Gastrocnemius medialis (tissue), 4 donors: ENCODE measurements around the gene MBNL1. TPM values are rescaled to one million over a fixed set of nuclear protein-coding genes. Genes with fewer than 3 reads are reported as not detected.
A peak's percentile ranks its signal among the peaks of the same experiment; 100 is the strongest.

Experiments
- ATAC-seq, 2 donors: fragments of 150-250 bp; one replicate each; pipeline ENCODE4 v1.9.1; 2016
- DNase-seq, 2 donors: peaks; one replicate each; pipeline ENCODE4 v3.0.0-alpha.2; 2019
- H3K27ac ChIP-seq, 4 donors: fragments of 200-600 bp; sonication (generic); 1 replicate in 1 of 4; 2 replicates in 3 of 4; pipeline ENCODE4 v1.5.1; 2016 to 2018; ENCODE audit warnings: mild to moderate bottlenecking in 2 of 4, moderate library complexity in 1 of 4
- H3K27me3 ChIP-seq, 3 donors: fragments of 200-600 bp; sonication (generic) in 2 of 3; 1 replicate in 1 of 3; 2 replicates in 2 of 3; pipeline versions ENCODE4 v1.5.1 to v1.6.0; 2016 to 2019; ENCODE audit warnings: mild to moderate bottlenecking in 1 of 3, moderate library complexity in 1 of 3
- H3K36me3 ChIP-seq, 2 donors: fragments of 200-600 bp; sonication (generic) in 1 of 2; one replicate each; pipeline ENCODE4 v1.5.1; 2017 to 2018
- H3K4me1 ChIP-seq, 2 donors: fragments of 200-600 bp; sonication (generic) in 1 of 2; one replicate each; pipeline ENCODE4 v1.5.1; 2016 to 2017; ENCODE audit warnings: mild to moderate bottlenecking in 2 of 2
- H3K4me3 ChIP-seq, 4 donors: fragments of 200-600 bp; sonication (generic) in 3 of 4; 1 replicate in 1 of 4; 2 replicates in 3 of 4; pipeline ENCODE4 v1.5.1; 2016 to 2019; ENCODE audit warnings: mild to moderate bottlenecking in 2 of 4
- H3K9me3 ChIP-seq, 3 donors: fragments of 200-600 bp; sonication (generic) in 2 of 3; 1 replicate in 1 of 3; 2 replicates in 2 of 3; pipeline ENCODE4 v1.5.1; 2016 to 2019
- POLR2A ChIP-seq, 2 donors: fragments of 450-650 bp; IDR thresholded peaks; one replicate each; pipeline ENCODE4 v1.6.1; 2017; ENCODE audit warnings: antibody characterized with exemption in 2 of 2, mild to moderate bottlenecking in 2 of 2, moderate library complexity in 2 of 2
- in situ Hi-C, 4 donors: fragments of 200-750 bp; cut with MboI; loops; one replicate each; pipeline versions ENCODE4 v1.15.0 to v1.8.0; 2017; ENCODE audit warnings: low sequenced_read_pairs in 4 of 4
- intact Hi-C: fragments of 100-400 bp; cut with DNase I; formaldehyde crosslinking; loops from one replicate; pipeline ENCODE4 v1.15.1; 2023; ENCODE audit warnings: low total_unique reads
- total RNA-seq, 4 donors: library from RNA; depleted of rRNA; stranded (reverse); fragments of >200 nt; gene quantifications; one replicate each; pipeline versions ENCODE4 v1.1.0 to v1.2.3, GENCODE V29; 2016
- TF ChIP-seq, protein P1 (sequence below), 5 experiments: fragments of 450-650 bp in 3 of 5; fragments of 200-600 bp in 2 of 5; sonication (generic) in 2 of 5; IDR thresholded peaks in 4 of 5; conservative IDR thresholded peaks in 1 of 5; 1 replicate in 4 of 5; 2 replicates in 1 of 5; pipeline ENCODE4 v1.5.1; 2016 to 2019; ENCODE audit warnings: antibody characterized with exemption in 5 of 5, mild to moderate bottlenecking in 3 of 5, moderate library complexity in 3 of 5

Gene MBNL1
- total RNA-seq, 4 donors from 2014 or later: 519 to 597 (median 557) TPM

- DNase-seq (no peak), ATAC-seq (no peak)
- Histone ChIP-seq H3K4me1 (peaks cover 13% of the 10 kb centered on the region in 2 donors), H3K27me3 (no peaks in the 10 kb centered on the region), H3K9me3 (no peaks in the 10 kb centered on the region), H3K27ac (peak overlapping the region; percentile 34 to 62 (median 53)), H3K4me3 (no peak overlapping the region), H3K36me3 (no peaks in the 10 kb centered on the region)
- intact Hi-C loops (loop anchor here (1.0 to 2.0 kb wide), 3 partner anchors 102 to 399 kb away; no protein-coding TSS in a partner anchor), in situ Hi-C loops (loop anchor here (10.0 to 25.0 kb wide), 4 partner anchors 102 to 410 kb away; no protein-coding TSS in a partner anchor)
- TF ChIP-seq POLR2A (IDR thresholded peaks at IDR 0.05): no peak
- TF ChIP-seq, protein P1, sequence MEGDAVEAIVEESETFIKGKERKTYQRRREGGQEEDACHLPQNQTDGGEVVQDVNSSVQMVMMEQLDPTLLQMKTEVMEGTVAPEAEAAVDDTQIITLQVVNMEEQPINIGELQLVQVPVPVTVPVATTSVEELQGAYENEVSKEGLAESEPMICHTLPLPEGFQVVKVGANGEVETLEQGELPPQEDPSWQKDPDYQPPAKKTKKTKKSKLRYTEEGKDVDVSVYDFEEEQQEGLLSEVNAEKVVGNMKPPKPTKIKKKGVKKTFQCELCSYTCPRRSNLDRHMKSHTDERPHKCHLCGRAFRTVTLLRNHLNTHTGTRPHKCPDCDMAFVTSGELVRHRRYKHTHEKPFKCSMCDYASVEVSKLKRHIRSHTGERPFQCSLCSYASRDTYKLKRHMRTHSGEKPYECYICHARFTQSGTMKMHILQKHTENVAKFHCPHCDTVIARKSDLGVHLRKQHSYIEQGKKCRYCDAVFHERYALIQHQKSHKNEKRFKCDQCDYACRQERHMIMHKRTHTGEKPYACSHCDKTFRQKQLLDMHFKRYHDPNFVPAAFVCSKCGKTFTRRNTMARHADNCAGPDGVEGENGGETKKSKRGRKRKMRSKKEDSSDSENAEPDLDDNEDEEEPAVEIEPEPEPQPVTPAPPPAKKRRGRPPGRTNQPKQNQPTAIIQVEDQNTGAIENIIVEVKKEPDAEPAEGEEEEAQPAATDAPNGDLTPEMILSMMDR (IDR thresholded peaks at IDR 0.05 in 4 of 5, conservative IDR thresholded peaks at IDR 0.05 in 1 of 5): no peak
These were observed 203.9 kb downstream of the MBNL1 start for GRCh38 chr3:152472672-152472954.

DNA sequence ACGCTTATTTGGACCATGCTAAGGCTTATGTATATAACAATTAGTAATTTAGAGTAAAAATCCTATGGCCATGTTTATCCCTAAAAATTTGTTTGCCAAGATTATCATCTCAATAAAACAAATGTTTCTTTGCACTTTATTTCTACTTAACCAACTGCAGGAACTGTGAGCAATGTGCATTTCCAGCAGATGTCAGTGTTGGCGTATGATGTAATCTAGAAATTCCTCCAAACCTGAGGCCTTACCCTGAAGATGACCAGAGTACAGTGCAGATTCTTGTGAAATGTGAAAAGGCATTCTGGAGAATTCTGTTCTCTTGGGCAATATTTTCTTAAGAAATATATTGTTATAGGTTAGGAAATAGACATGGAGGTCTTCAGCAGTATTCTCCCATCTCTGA, 205.9 kb downstream of the MBNL1 start:
- in situ Hi-C loops: loop anchor here (10.0 to 25.0 kb wide), 4 partner anchors 100 to 412 kb away; no protein-coding TSS in a partner anchor
- Histone ChIP-seq H3K4me1 (peaks cover 13% of the 10 kb centered on the region in 2 donors), H3K9me3 (no peaks in the 10 kb centered on the region), H3K4me3 (no peak overlapping the region), H3K27ac (no peak overlapping the region), H3K27me3 (no peaks in the 10 kb centered on the region), H3K36me3 (no peaks in the 10 kb centered on the region)
- ATAC-seq (peak; percentile 22 to 32), DNase-seq (no peak)
- intact Hi-C loops: no loop called here
- no peak for TF ChIP-seq POLR2A (IDR thresholded peaks at IDR 0.05)
- TF ChIP-seq, protein P1 (IDR thresholded peaks at IDR 0.05 in 4 of 5, conservative IDR thresholded peaks at IDR 0.05 in 1 of 5): peak; percentile 20 to 53 (median 32)

DNA sequence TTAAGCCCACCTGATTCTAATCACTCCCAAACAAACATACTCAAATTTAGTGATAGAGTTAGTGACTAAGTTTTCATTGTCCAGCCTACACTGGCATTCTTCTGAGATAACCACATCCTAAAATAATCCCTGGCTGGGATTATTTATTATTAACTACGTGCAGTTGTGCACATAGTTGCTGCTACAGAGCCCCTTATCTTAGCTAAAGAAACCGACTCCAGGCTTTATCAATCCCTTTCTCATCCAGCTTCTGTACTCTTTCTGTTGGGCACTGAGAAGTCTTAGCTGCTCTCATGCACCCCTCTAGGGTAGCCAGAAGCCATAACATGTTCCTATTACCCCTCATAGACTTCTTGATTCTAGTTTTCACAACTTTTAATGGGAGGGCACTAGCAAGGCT, 208.7 kb downstream of the MBNL1 start:
- DNase-seq (no peak), ATAC-seq (peak in 1 of 2 donors; percentile 3)
- H3K4me1 ChIP-seq: no peaks in the 10 kb centered on the region
- in situ Hi-C loops: loop anchor here in 2 of 4 donors (10.0 kb wide), 1 partner anchor 97 kb away; no protein-coding TSS in a partner anchor
- H3K27ac ChIP-seq: no peak overlapping the region
- H3K27me3 ChIP-seq: no peaks in the 10 kb centered on the region
- TF ChIP-seq POLR2A (IDR thresholded peaks at IDR 0.05): no peak
- TF ChIP-seq, protein P1 (IDR thresholded peaks at IDR 0.05 in 4 of 5, conservative IDR thresholded peaks at IDR 0.05 in 1 of 5): no peak
- H3K4me3 ChIP-seq: no peak overlapping the region
- no peaks in the 10 kb centered on the region for H3K9me3 ChIP-seq
- H3K36me3 ChIP-seq: no peaks in the 10 kb centered on the region
- intact Hi-C loops: loop anchor here (5.0 kb wide), 1 partner anchor 45 kb away; no protein-coding TSS in a partner anchor

DNA sequence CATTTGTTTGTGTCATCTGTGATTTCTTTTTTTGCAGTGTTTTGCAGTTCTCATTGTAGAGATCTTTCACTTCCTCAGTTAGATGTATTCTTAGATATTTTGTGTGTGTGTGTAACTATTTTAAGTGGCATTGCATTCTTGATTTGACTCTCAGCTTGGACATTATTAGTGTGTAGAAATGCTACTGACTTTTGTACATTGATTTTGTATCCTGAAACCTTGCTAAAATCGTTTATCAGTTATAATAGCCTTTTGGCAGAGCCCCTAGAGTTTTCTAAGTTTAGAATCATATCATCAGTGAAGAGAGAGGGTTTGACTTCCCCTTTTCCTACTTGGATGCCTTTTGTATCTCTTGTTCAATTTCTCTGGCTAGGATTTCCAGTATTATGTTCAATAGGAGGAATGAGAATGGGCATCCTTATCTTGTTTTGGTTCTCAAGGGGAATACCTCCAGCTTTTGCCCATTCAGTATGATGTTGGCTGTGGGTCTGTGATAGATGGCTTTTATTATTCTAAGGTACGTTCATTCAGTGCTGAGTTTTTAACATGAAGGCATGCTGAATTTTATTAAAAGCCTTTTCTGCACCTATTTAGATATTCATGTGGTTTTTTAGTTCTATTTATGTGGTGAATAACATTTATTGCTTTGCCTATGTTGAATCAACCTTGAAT, 211.7 kb downstream of the MBNL1 start:
- no peak for ATAC-seq
- H3K36me3 ChIP-seq: no peaks in the 10 kb centered on the region
- H3K9me3 ChIP-seq: no peaks in the 10 kb centered on the region
- intact Hi-C loops: no loop called here
- H3K27me3 ChIP-seq: no peaks in the 10 kb centered on the region
- no peak overlapping the region for H3K4me3 ChIP-seq
- TF ChIP-seq, protein P1 (IDR thresholded peaks at IDR 0.05 in 4 of 5, conservative IDR thresholded peaks at IDR 0.05 in 1 of 5): no peak
- TF ChIP-seq POLR2A (IDR thresholded peaks at IDR 0.05): no peak
- DNase-seq: no peak
- in situ Hi-C loops: no loop called here
- no peak overlapping the region for H3K27ac ChIP-seq
- no peaks in the 10 kb centered on the region for H3K4me1 ChIP-seq
